Measurements from ENCODE around the gene CCNY. TPM values are rescaled to one million over a fixed set of nuclear protein-coding genes. Genes with fewer than 3 reads are reported as not detected.

Gene CCNY
- total RNA-seq, 4 donors from 2014 or later: 23.3 to 72.3 (median 26.7) TPM

- DNase-seq (ENCODE audit: low spot score in 2 of 2): peak in 1 of 2 donors; percentile 58
- intact Hi-C loops (cut with DNase I; ENCODE audit: low total_unique reads): no loop called here
- no peak overlapping the region for H3K4me3 ChIP-seq (ENCODE audit: low read depth, poor library complexity, severe bottlenecking)
- WGBS, 2 donors: 88% methylated on average over 19 of the region's 19 CpGs
- TF ChIP-seq CTCF (IDR thresholded peaks at IDR 0.05) (no peak), POLR2A (IDR thresholded peaks at IDR 0.05) (no peak)
These were observed 232.9 kb downstream of the CCNY start for GRCh38 chr10:35569111-35569707.

- DNase-seq (ENCODE audit: low spot score in 2 of 2): no peak
- no peak overlapping the region for H3K4me3 ChIP-seq (ENCODE audit: low read depth, poor library complexity, severe bottlenecking)
- TF ChIP-seq CTCF (IDR thresholded peaks at IDR 0.05): no peak
- no peak for TF ChIP-seq POLR2A (IDR thresholded peaks at IDR 0.05)
- WGBS, 2 donors: 87 to 88% methylated on average over 4 of the region's 4 CpGs
- intact Hi-C loops (cut with DNase I; ENCODE audit: low total_unique reads): no loop called here
These were observed 233.5 kb downstream of the CCNY start for GRCh38 chr10:35569836-35570235.

- no peak for DNase-seq (ENCODE audit: low spot score in 2 of 2)
- WGBS, 2 donors: 92% methylated on average over 1 of the region's 1 CpG
- no peak for TF ChIP-seq POLR2A (IDR thresholded peaks at IDR 0.05)
- TF ChIP-seq CTCF (IDR thresholded peaks at IDR 0.05): no peak
- H3K4me3 ChIP-seq (ENCODE audit: low read depth, poor library complexity, severe bottlenecking): no peak overlapping the region
- intact Hi-C loops (cut with DNase I; ENCODE audit: low total_unique reads): no loop called here
These were observed 234.1 kb downstream of the CCNY start for GRCh38 chr10:35570397-35570796.

DNA sequence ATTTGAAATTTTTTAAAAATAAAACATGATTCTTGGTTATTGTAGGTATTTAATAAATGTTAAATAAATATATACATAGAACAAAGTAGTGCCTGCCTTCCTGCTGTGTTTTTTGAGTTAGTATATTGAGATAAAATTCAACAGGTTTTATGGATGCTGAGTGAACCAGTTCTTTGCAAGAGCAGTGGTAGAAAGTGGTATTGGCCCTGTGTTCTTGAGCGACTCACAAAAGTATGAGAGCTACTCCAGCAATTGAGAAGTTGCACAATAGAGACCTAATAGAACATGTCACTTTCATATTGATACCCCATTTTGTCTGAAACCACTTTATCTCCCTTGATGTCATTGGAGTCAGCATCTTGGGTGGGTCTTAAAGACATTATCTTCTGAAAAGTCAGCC, 236.3 kb downstream of the CCNY start:
- no peak overlapping the region for H3K4me3 ChIP-seq (ENCODE audit: low read depth, poor library complexity, severe bottlenecking)
- intact Hi-C loops (cut with DNase I; ENCODE audit: low total_unique reads): no loop called here
- DNase-seq (ENCODE audit: low spot score in 2 of 2): no peak
- WGBS, 2 donors: 98 to 100% methylated on average over 1 of the region's 1 CpG
- TF ChIP-seq CTCF (IDR thresholded peaks at IDR 0.05) (no peak), POLR2A (IDR thresholded peaks at IDR 0.05) (no peak)

DNA sequence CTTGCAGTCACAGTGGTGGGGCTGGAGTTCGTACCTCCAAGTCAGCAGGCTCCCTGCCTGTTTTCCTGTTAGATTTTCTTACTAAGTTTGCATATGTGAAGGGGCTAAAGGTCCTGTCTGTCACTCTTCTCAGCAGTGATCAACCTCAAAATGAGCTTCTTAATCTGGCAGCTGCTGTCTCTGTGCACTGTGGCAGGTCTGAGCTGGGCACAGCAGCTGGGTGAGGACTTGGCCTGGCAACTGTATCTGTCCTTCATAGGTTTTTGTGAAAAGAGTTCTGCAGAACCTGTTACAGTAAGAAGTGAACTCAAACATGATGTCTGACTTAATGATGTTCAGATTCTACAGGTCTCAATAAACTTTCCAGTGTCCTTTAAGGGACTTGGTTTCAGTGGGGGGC, 237.5 kb downstream of the CCNY start:
- no peak overlapping the region for H3K4me3 ChIP-seq (ENCODE audit: low read depth, poor library complexity, severe bottlenecking)
- no peak for TF ChIP-seq CTCF (IDR thresholded peaks at IDR 0.05)
- TF ChIP-seq POLR2A (IDR thresholded peaks at IDR 0.05): no peak
- intact Hi-C loops (cut with DNase I; ENCODE audit: low total_unique reads): no loop called here
- DNase-seq (ENCODE audit: low spot score in 2 of 2): peak in 1 of 2 donors; percentile 31
- WGBS, 2 donors: 100% methylated on average over 1 of the region's 1 CpG

DNA sequence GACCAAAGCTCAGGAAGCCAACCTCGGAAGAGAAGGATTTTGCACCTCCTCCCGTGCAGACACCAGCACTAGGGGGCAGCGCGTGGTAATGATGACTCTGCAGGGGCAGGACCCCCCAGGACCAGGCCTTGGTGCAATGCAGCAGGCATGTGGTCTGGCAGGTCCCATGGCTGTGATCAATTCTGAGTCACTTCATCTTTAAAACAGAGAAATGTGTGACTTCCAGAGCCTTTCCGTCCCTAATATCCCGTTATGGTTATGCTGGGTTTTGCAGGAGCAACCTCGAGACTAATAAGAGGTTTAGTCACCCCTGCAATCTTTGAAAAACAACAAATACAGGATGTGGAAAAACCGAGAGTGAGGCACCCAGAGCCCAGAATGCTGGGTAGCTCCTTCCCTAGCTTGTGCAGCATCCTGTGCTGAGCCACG, 238.6 kb downstream of the CCNY start:
- TF ChIP-seq POLR2A (IDR thresholded peaks at IDR 0.05) (no peak), CTCF (IDR thresholded peaks at IDR 0.05) (no peak)
- H3K4me3 ChIP-seq (ENCODE audit: low read depth, poor library complexity, severe bottlenecking): no peak overlapping the region
- peak in 1 of 2 donors; percentile 53 for DNase-seq (ENCODE audit: low spot score in 2 of 2)
- intact Hi-C loops (cut with DNase I; ENCODE audit: low total_unique reads): no loop called here
- WGBS, 2 donors: 92 to 94% methylated on average over 9 of the region's 9 CpGs

All from lower leg skin (tissue), 4 donors.